GM23248 (cell line): Measurements from ENCODE around the gene RAD51B. TPM values are rescaled to one million over a fixed set of nuclear protein-coding genes. Genes with fewer than 3 reads are reported as not detected.

Experiments used
- DNase-seq: peaks from one replicate; pipeline ENCODE4 v3.0.0-alpha.2; 2015
- H2AFZ ChIP-seq: fragments of 200-600 bp; sonication (generic); 2 replicates; pipeline ENCODE4 v1.6.1; 2016; ENCODE audit warnings: antibody characterized with exemption
- H3F3A ChIP-seq: fragments of 200-600 bp; sonication (generic); 2 replicates; pipeline ENCODE4 v1.6.1; 2016; ENCODE audit warnings: mild to moderate bottlenecking, antibody characterized with exemption, mixed run types; ENCODE audit not compliant: insufficient read depth
- H3K27ac ChIP-seq: fragments of 200-600 bp; sonication (generic); 2 replicates; pipeline ENCODE4 v1.5.1; 2016; ENCODE audit warnings: mild to moderate bottlenecking
- H3K27me3 ChIP-seq: fragments of 200-600 bp; sonication (generic); replicated peaks from 2 replicates; pipeline ENCODE4 v1.6.1; 2016; ENCODE audit warnings: mild to moderate bottlenecking; ENCODE audit not compliant: insufficient read depth
- H3K36me3 ChIP-seq: fragments of 200-600 bp; sonication (generic); 2 replicates; pipeline ENCODE4 v1.6.1; 2016; ENCODE audit warnings: low read depth, mild to moderate bottlenecking
- H3K4me1 ChIP-seq: fragments of 200-600 bp; sonication (generic); 2 replicates; pipeline ENCODE4 v1.6.1; 2016; ENCODE audit warnings: mild to moderate bottlenecking; ENCODE audit not compliant: insufficient read depth
- H3K4me2 ChIP-seq: fragments of 200-600 bp; sonication (generic); one replicate; pipeline ENCODE4 v1.6.1; 2016; ENCODE audit warnings: mild to moderate bottlenecking; ENCODE audit not compliant: unreplicated experiment
- H3K4me3 ChIP-seq: fragments of 200-600 bp; sonication (generic); 2 replicates; pipeline ENCODE4 v1.5.1; 2016; ENCODE audit warnings: mild to moderate bottlenecking
- H3K79me2 ChIP-seq: fragments of 200-600 bp; sonication (generic); 2 replicates; pipeline ENCODE4 v1.6.1; 2016; ENCODE audit warnings: mild to moderate bottlenecking; ENCODE audit not compliant: insufficient read depth
- H3K9ac ChIP-seq: fragments of 200-600 bp; sonication (generic); 2 replicates; pipeline ENCODE4 v1.6.1; 2016; ENCODE audit warnings: mild to moderate bottlenecking
- H3K9me2 ChIP-seq: fragments of 200-600 bp; sonication (generic); 2 replicates; pipeline ENCODE4 v1.6.1; 2016; ENCODE audit warnings: mixed run types, mild to moderate bottlenecking, moderate library complexity; ENCODE audit not compliant: insufficient read depth
- H3K9me3 ChIP-seq: fragments of 200-600 bp; sonication (generic); one replicate; pipeline ENCODE4 v1.6.1; 2017; ENCODE audit warnings: low read depth
- H4K20me1 ChIP-seq: fragments of 200-600 bp; sonication (generic); 2 replicates; pipeline ENCODE4 v1.6.0; 2016; ENCODE audit not compliant: insufficient read depth
- EZH2 ChIP-seq: fragments of 200-600 bp; sonication (generic); IDR thresholded peaks from 2 replicates; pipeline ENCODE4 v1.6.1; 2018; ENCODE audit warnings: antibody characterized with exemption, mild to moderate bottlenecking; ENCODE audit not compliant: insufficient read depth, poor library complexity, severe bottlenecking
- EZH2phosphoT487 ChIP-seq: fragments of 200-600 bp; sonication (generic); IDR thresholded peaks from 2 replicates; pipeline ENCODE4 v1.6.1; 2018; ENCODE audit warnings: antibody characterized with exemption, moderate library complexity, mild to moderate bottlenecking, low read depth; ENCODE audit not compliant: insufficient read depth
- WGBS, 2 experiments: methylation state at CpG; one replicate each; pipeline ENCODE4 v1.1.6; 2015 to 2017; ENCODE audit warnings: low lambda C conversion rate in 2 of 2, low coverage in 1 of 2; ENCODE audit errors: missing lambda C conversion rate in 2 of 2; 5-methylcytosine and 5-hydroxymethylcytosine counted together
- in situ Hi-C: fragments of 300-500 bp; cut with MboI; formaldehyde crosslinking; loops from 2 replicates; pipeline ENCODE4 v1.15.0; 2020
- polyA plus RNA-seq: library from polyadenylated mRNA; unstranded; fragments of >200 nt; fragmentation: Nextera tagmentation; extraction: Ambion mirVana; gene quantifications from 2 replicates; pipeline ENCODE4 v1.2.1, GENCODE V29; 2016
- total RNA-seq: library from RNA; depleted of rRNA; stranded (reverse); fragments of >200 nt; shearing (Covaris generic); gene quantifications from 2 replicates; pipeline ENCODE4 v1.2.3, GENCODE V29; 2014

RAD51B gene
- total and polyA plus RNA-seq, 2 experiments from 2014 or later = 4.0 to 8.8 TPM

DNA sequence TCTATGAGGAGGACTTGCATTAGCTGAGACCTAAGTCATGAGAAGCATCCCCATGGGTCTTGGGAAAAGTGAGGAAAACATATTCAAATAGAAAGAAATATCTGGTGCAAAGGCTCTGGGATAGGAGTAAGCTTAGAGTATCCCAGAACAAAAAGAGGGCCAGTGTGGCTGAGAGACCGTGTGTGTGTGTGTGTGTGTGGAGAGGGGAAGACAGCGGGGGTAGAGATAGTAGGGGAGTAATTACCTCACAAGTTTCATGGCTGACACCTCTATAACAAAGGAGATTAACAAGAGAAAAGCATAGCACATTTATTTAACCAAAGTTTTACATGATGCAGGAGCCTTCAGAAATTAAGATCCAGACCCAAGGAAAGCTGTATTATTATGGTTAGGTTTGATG lies 440.5 kb downstream of the RAD51B start:
- no peak overlapping the region for H3K4me2 ChIP-seq
- H3K27me3 ChIP-seq = no peaks in the 10 kb centered on the region
- no peaks in the 10 kb centered on the region for H3K36me3 ChIP-seq
- in situ Hi-C loops = no loop called here
- peaks cover 16% of the 10 kb centered on the region for H3K4me1 ChIP-seq
- no peaks in the 10 kb centered on the region for H3K9me3 ChIP-seq
- DNase-seq = no peak
- no peak overlapping the region for H3K4me3 ChIP-seq
- no peak overlapping the region for H2AFZ ChIP-seq
- 94 to 95% methylated on average over 2 of the region's 2 CpGs for WGBS, 2 experiments
- no peak overlapping the region for H3K27ac ChIP-seq
- H3K9me2 ChIP-seq = no peaks in the 10 kb centered on the region
- TF ChIP-seq EZH2 (no peak), EZH2phosphoT487 (no peak)
- H4K20me1 ChIP-seq = no peaks in the 10 kb centered on the region
- H3K79me2 ChIP-seq = no peaks in the 10 kb centered on the region
- no peak overlapping the region for H3K9ac ChIP-seq
- H3F3A ChIP-seq = peaks cover 7% of the 10 kb centered on the region

DNA sequence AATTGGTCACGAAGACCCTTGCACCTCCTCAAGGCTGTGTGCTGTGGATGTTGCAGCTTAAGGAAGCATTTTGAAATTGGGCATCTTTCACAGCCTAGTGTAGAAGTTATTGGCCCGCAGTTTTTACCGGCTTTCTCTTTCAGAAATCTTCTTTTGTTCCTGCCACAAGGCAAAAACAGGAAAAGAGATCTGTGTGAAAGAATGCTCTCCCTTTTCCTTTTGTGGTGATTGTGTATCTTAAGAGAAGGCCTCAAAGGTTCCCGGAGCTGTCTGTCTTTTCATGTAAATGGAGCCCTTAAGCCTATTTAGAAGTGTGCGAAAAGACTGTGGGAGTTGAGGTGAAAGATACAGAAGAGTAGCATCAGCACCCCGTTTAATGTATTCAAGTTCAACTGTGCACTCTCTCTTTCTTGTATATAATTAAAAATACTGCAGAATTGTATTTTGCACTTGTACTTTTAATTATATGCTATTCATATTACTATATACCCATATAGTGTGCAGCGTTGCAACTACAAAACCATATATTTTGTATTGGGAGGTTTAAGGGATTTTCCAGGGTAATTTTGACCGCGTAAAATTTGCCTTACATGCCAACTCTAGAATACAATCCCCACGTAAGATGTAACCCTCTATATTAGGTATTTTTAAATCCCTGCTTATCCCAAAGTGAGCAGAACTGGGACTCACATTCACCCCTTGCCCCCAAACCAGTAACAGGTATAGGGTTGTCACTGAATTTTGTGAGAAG lies 441.7 kb downstream of the RAD51B start:
- no peak overlapping the region for H3K4me3 ChIP-seq
- TF ChIP-seq EZH2 (no peak), EZH2phosphoT487 (no peak)
- WGBS, 2 experiments = 86 to 91% methylated on average over 10 of the region's 10 CpGs
- no peak overlapping the region for H3K9ac ChIP-seq
- DNase-seq = no peak
- no peak overlapping the region for H3K27ac ChIP-seq
- no peaks in the 10 kb centered on the region for H3K27me3 ChIP-seq
- in situ Hi-C loops = no loop called here
- no peaks in the 10 kb centered on the region for H3K9me3 ChIP-seq
- H3K9me2 ChIP-seq = no peaks in the 10 kb centered on the region
- no peaks in the 10 kb centered on the region for H3K79me2 ChIP-seq
- H3K4me1 ChIP-seq = peaks cover 5% of the 10 kb centered on the region
- no peak overlapping the region for H3K4me2 ChIP-seq
- H3K36me3 ChIP-seq = no peaks in the 10 kb centered on the region
- H4K20me1 ChIP-seq = no peaks in the 10 kb centered on the region
- H3F3A ChIP-seq = no peaks in the 10 kb centered on the region
- no peak overlapping the region for H2AFZ ChIP-seq

DNA sequence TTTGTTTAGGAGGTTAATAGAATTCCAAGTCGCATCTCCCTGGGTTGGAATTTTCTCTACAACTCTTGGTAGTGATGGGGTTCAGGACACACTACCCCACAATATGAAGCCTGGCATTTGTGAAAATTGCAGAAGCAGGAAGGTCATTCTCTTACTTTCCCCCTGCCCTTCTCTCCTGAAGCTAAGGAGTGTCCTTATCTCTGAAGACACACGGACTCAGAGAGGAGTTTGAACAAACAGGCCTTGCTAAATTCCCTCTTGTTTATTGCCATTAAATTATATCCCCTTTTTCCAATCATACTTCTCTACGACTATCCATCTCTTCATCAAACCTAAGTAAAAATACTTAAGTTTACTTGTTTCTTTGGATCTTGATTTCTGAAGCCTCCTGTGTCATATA lies 443.0 kb downstream of the RAD51B start:
- Histone ChIP-seq H3K36me3 (no peaks in the 10 kb centered on the region), H3K9ac (no peak overlapping the region), H3K4me1 (peaks cover 4% of the 10 kb centered on the region), H2AFZ (no peak overlapping the region), H3K9me3 (no peaks in the 10 kb centered on the region), H4K20me1 (no peaks in the 10 kb centered on the region), H3F3A (no peaks in the 10 kb centered on the region), H3K9me2 (no peaks in the 10 kb centered on the region), H3K4me2 (no peak overlapping the region), H3K79me2 (no peaks in the 10 kb centered on the region), H3K27ac (no peak overlapping the region), H3K27me3 (no peaks in the 10 kb centered on the region), H3K4me3 (no peak overlapping the region)
- no peak for DNase-seq
- 92 to 96% methylated on average over 3 of the region's 3 CpGs for WGBS, 2 experiments
- in situ Hi-C loops = no loop called here
- TF ChIP-seq EZH2phosphoT487 = no peak
- TF ChIP-seq EZH2 = no peak

DNA sequence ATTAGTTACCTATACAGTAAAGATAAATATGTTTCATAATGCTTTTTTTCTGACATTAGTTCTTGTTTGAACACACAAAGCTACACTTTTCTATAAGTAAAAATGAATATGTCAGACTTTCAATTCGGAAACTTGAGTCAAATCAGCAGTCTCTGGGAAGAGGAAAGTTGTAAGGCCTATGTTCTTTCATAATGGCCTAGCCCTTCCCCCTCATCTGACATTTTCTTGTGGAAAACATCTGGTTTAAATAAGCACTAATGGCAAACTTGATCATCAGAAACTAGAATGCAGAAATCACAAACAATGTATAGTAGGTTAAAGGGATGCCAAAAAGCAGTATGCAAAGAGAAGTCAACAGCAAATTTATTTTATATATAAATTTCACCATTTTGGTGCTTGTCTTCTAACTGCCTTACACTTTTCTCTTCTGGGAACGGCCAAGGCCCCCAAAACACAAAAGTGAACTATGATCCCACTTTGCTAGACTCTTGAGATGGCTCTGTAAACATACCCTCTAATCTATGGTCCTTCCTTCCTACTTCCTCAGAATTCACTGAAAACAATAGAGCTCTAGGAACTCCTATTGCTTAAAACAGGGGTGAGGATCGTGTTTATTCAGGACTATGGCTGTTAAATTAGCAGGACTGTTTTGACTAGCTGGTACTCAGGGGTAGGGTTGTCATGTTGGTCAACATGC lies 444.1 kb downstream of the RAD51B start:
- Histone ChIP-seq H3K27ac (no peak overlapping the region), H3K27me3 (no peaks in the 10 kb centered on the region), H3K4me1 (peaks cover 5% of the 10 kb centered on the region), H2AFZ (no peak overlapping the region), H3K4me2 (no peak overlapping the region), H4K20me1 (no peaks in the 10 kb centered on the region), H3K79me2 (no peaks in the 10 kb centered on the region), H3K9me2 (no peaks in the 10 kb centered on the region), H3K9me3 (no peaks in the 10 kb centered on the region), H3K9ac (no peak overlapping the region), H3K36me3 (no peaks in the 10 kb centered on the region), H3F3A (no peaks in the 10 kb centered on the region), H3K4me3 (no peak overlapping the region)
- in situ Hi-C loops = no loop called here
- TF ChIP-seq EZH2phosphoT487 (no peak), EZH2 (no peak)
- peak; percentile 29 for DNase-seq
- 54 to 60% methylated on average over 3 of the region's 3 CpGs for WGBS, 2 experiments
